MM.1S (cell line): ENCODE measurements around the gene SH2B2.
"Not testable (repeated sequence)": the region's sequence is repeated elsewhere in the genome, so short reads cannot be mapped to it uniquely, and the experiment has no call there.

Experiments used
- CTCF ChIP-seq: fragments of 300-600 bp; sonication (generic); IDR thresholded peaks from 2 replicates; pipeline ENCODE4 v1.5.1; 2016; ENCODE audit warnings: antibody characterized with exemption, low read length, mixed read lengths
- EZH2 ChIP-seq: fragments of 300-600 bp; sonication (generic); optimal IDR thresholded peaks from 2 replicates; pipeline ENCODE3; 2017; ENCODE audit warnings: low read depth, mild to moderate bottlenecking, antibody characterized with exemption, low read length, mixed read lengths

- not testable (repeated sequence) for TF ChIP-seq CTCF, EZH2
Measured at GRCh38 chr7:102337002-102337401, 50.3 kb downstream of the SH2B2 start.
